Measurements from ENCODE around the gene COL9A3. TPM values are rescaled to one million over a fixed set of nuclear protein-coding genes. Genes with fewer than 3 reads are reported as not detected.

COL9A3 gene
- total RNA-seq, 1 donor from 2014 or later: 10.5 TPM

DNA sequence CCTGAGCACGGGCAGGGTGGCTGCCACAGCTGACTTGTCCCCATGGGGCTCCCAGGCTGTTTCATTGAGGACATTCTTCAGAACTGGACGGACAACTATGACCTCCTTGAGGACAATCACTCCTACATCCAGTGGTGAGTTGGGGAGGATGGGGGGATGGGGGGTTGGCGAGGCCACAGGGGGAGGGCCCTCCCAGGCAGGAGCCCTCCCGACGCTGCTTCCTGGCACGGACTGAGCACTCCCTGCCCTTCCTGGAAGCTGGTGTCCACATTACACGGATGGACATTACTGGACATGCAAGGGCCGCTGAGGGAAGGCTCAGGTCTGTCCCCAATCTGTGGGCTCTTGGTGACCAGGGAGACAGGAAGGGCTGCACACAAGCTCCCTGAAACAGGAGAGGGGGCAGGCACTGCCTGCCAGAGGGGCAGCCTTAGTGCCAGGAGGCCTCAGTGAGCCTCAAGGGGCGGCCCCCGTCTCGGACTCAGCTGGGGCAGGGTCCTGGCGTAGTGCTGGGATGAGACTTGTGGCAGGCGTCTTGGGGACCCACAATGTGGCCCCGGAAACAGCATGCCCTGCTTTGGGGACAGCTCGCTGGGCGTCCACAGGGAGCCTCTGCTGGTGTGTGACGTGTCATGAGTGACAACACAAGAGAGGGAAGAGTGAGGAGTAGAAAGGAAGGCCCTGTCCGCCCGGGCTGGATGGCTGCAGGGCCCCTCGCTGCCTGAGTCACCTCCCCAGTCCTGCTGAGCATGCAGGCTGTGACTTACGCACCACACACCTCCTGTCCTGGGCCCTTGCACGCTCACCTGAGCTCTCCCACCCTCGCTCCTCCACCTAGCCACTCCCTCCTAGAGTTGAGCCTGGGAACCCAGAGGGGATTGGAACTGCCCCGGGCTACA lies 7.1 kb upstream of the COL9A3 start:
- Mint-ChIP-seq H3K27me3 (ENCODE audit: insufficient read depth, low read depth) (peaks cover 7% of the 10 kb centered on the region), H3K36me3 (peaks cover 3% of the 10 kb centered on the region), H3K9me3 (no peaks in the 10 kb centered on the region), H3K4me1 (peaks cover 10% of the 10 kb centered on the region), H3K27ac (no peak overlapping the region), H3K4me3 (no peak overlapping the region)
- H3K27ac ChIP-seq: no peak overlapping the region
- H3F3A ChIP-seq (ENCODE audit: low read depth): peaks cover 15% of the 10 kb centered on the region
- H3K4me1 ChIP-seq: peaks cover 13% of the 10 kb centered on the region
- H4K20me1 ChIP-seq (ENCODE audit: low read depth): peaks cover 40% of the 10 kb centered on the region
- H3K9me3 ChIP-seq (ENCODE audit: low read depth): no peaks in the 10 kb centered on the region
- no peak for DNase-seq (ENCODE audit: low spot score)
- no peaks in the 10 kb centered on the region for H3K79me2 ChIP-seq (ENCODE audit: low read depth)
- H3K36me3 ChIP-seq: no peaks in the 10 kb centered on the region
- H3K9ac ChIP-seq: no peak overlapping the region
- peaks cover 3% of the 10 kb centered on the region for H3K27me3 ChIP-seq
- TF ChIP-seq EZH2phosphoT487 (IDR thresholded peaks at IDR 0.05) (no peak), EZH2 (IDR thresholded peaks at IDR 0.05) (no peak), CTCF (IDR thresholded peaks at IDR 0.05) (no peak)
- no peak overlapping the region for H3K4me2 ChIP-seq
- H2AFZ ChIP-seq (replicated peaks): no peak overlapping the region
- H3K4me3 ChIP-seq: no peak overlapping the region

DNA sequence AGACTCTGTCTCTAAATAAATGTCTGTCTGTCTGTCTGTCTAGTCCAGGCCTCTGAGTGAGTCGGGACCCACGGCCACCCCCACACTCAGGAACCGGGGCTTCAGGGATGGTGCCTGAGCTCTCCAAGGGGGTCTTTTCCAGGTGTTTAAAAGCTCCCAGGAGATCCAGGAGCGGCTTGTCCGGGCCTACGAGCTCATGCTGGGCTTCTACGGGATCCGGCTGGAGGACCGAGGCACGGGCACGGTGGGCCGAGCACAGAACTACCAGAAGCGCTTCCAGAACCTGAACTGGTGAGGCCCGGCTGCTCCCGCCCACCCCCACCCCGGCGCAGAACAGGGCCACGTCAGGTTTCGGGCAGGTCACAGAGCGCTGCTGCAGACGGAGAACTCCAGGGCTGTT lies 5.5 kb upstream of the COL9A3 start:
- Mint-ChIP-seq H3K4me1 (peaks cover 16% of the 10 kb centered on the region), H3K4me3 (no peak overlapping the region), H3K27ac (no peak overlapping the region), H3K9me3 (no peaks in the 10 kb centered on the region), H3K27me3 (ENCODE audit: insufficient read depth, low read depth) (peaks cover 14% of the 10 kb centered on the region), H3K36me3 (peaks cover 3% of the 10 kb centered on the region)
- DNase-seq (ENCODE audit: low spot score): no peak
- H3K79me2 ChIP-seq (ENCODE audit: low read depth): no peaks in the 10 kb centered on the region
- H3K36me3 ChIP-seq: no peaks in the 10 kb centered on the region
- no peak overlapping the region for H3K4me3 ChIP-seq
- H3K4me1 ChIP-seq: peaks cover 12% of the 10 kb centered on the region
- H3K9me3 ChIP-seq (ENCODE audit: low read depth): no peaks in the 10 kb centered on the region
- H2AFZ ChIP-seq (replicated peaks): no peak overlapping the region
- H3F3A ChIP-seq (ENCODE audit: low read depth): peaks cover 18% of the 10 kb centered on the region
- no peak overlapping the region for H3K4me2 ChIP-seq
- peaks cover 11% of the 10 kb centered on the region for H3K27me3 ChIP-seq
- peaks cover 30% of the 10 kb centered on the region for H4K20me1 ChIP-seq (ENCODE audit: low read depth)
- H3K9ac ChIP-seq: no peak overlapping the region
- no peak overlapping the region for H3K27ac ChIP-seq
- no peak for TF ChIP-seq EZH2 (IDR thresholded peaks at IDR 0.05)
- TF ChIP-seq CTCF (IDR thresholded peaks at IDR 0.05): no peak
- no peak for TF ChIP-seq EZH2phosphoT487 (IDR thresholded peaks at IDR 0.05)

GRCh38 chr20:62811720-62812119 lies 5.1 kb upstream of the COL9A3 start:
- Histone ChIP-seq H3K79me2 (ENCODE audit: low read depth) (no peaks in the 10 kb centered on the region), H3K4me3 (no peak overlapping the region), H3K4me1 (peaks cover 9% of the 10 kb centered on the region), H3F3A (ENCODE audit: low read depth) (peaks cover 20% of the 10 kb centered on the region), H3K9me3 (ENCODE audit: low read depth) (no peaks in the 10 kb centered on the region), H2AFZ (replicated peaks) (no peak overlapping the region), H3K27ac (no peak overlapping the region), H3K27me3 (peaks cover 15% of the 10 kb centered on the region), H3K9ac (no peak overlapping the region), H3K36me3 (no peaks in the 10 kb centered on the region), H4K20me1 (ENCODE audit: low read depth) (peaks cover 26% of the 10 kb centered on the region), H3K4me2 (no peak overlapping the region)
- peaks cover 3% of the 10 kb centered on the region for H3K36me3 Mint-ChIP-seq
- H3K27ac Mint-ChIP-seq: no peak overlapping the region
- peaks cover 12% of the 10 kb centered on the region for H3K4me1 Mint-ChIP-seq
- peaks cover 13% of the 10 kb centered on the region for H3K27me3 Mint-ChIP-seq (ENCODE audit: insufficient read depth, low read depth)
- no peak overlapping the region for H3K4me3 Mint-ChIP-seq
- H3K9me3 Mint-ChIP-seq: no peaks in the 10 kb centered on the region
- TF ChIP-seq EZH2phosphoT487 (IDR thresholded peaks at IDR 0.05) (no peak), EZH2 (IDR thresholded peaks at IDR 0.05) (no peak), CTCF (IDR thresholded peaks at IDR 0.05) (no peak)
- DNase-seq (ENCODE audit: low spot score): no peak

Measured in neural progenitor cell (in vitro differentiated cells).